UCSD-AML1 (cell line): Measurements from ENCODE around the gene MCF2L.

ENCODE experiments used
- DNase-seq: peaks from one replicate; lab custom pipeline; 2025; ENCODE audit not compliant: unreplicated experiment; lab: John Stamatoyannopoulos, UW

MCF2L gene

DNA sequence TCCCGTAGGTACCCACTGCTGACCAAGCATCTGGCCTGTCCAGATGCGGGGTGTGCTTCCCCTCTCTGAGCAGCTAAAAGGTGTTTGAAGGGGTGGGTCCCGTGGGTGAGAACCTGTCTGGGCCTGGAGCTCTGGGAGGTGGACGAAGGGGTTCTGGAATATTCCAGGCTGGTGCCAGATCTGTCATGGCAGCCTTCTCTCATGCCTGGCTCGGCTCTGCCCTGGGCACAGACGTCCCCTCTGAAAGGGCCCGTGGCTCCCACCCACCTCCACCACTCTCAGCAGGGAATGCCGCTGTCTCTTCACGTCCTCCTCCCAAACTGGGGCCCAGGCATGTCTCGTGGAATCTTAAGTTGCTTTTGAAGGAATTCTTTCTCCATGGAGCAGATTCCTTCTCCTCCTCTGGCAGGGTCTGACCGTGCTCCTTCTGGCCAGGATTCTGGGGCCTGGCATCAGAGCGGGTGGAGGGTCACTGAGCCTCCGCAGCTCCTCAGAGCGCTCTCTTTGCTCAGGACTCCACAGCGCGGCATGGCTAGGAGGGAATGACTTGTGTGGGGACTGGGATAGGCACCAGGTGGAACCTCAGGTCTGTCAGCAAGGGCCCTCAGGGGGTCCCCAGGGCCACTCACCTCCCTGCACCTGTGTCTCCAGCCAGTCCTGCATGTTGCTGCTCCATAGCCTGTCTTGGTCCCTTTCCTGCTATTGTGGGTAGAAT lies 5.9 kb upstream of the MCF2L start:
- no peak for DNase-seq

DNA sequence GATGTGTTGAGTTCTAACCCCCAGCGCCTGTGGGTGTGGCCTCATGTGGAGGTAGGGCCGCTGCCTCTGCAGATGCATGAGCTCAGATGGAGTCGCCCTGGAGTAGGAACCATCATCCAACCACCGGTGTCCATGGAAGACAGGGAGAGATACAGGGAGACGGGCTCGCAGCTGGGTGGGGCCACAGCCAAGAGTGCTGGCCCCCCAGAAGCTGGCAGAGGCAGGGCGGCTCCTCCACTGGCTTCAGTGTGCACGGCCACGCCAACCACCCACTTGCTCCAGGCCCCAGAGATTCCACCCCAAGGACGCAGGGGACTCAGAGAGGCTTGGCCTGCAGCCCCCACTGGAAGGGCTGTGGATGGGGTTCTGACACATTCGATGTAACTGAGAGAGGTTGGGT lies 5.4 kb upstream of the MCF2L start:
- no peak for DNase-seq

DNA sequence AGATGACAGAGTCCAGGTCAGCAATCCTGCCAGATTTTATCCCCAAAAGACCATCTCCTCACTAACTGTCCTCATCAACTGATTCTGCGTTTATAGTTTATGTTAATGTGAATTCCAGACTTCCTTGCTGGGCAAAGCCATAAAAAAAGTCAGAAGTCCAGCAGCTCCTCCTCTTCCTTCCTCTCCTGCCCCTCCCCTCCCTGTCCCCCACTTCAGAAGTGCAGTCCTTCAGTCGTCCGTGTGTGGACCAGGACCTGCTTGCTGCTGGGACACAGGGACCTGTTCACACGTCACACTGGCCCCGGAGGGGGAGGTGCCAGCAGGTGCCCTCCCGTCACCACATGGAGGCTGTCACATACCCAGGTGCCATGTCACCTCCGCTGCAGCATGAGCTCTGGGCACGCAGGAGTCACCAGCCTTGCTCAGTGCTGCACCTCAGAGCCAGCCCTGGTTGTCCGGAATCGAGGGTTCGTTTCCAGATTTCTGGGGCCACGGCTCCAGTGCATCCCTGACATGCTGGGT lies 4.0 kb upstream of the MCF2L start:
- DNase-seq, result no peak

DNA sequence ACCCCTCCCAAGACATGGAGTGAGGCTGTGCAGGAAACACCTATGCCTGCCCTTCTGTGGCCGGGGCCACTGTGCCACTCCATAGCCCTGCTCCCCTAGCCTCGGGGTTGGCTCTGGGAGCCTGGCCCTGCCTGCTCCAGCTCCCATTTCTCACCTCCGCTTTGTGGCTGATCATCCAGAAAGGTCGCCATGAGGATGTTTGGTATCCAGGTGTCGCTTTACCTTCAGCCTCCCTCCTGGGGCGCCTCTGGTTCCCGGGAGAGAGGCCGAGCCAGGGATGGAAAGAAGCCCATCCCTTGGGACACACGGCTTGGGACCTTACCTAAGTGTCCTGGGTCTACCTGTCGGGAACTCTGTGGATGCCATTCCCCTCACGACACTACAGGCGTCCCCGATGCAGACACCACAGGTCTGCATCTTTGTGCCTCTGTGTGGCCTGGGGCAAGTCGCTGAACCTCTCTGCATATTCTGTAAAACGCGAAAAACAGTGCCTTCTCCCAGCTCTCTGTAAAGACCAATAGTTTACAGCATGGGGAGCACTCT lies 3.4 kb upstream of the MCF2L start:
- DNase-seq, result no peak

DNA sequence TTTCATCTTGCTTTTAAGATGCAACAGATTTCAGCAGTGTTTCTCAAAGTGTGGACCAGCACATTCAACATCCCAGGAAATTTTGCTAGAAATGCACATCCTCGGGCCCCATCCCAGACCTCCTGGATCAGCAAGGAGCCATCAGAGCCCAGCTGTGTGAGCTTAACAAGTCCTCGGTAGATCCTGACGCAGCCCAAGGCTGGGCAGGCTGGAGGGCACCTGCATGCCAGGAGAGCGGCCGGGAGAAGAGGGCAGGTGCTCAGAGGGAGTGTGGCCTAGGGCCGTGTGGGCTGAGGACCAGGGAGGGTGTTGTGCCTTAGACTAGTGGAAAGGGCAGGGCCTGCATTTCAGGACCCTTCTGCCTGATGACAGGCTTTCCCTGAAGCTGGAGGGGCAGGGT lies 2.2 kb upstream of the MCF2L start:
- DNase-seq, result no peak

DNA sequence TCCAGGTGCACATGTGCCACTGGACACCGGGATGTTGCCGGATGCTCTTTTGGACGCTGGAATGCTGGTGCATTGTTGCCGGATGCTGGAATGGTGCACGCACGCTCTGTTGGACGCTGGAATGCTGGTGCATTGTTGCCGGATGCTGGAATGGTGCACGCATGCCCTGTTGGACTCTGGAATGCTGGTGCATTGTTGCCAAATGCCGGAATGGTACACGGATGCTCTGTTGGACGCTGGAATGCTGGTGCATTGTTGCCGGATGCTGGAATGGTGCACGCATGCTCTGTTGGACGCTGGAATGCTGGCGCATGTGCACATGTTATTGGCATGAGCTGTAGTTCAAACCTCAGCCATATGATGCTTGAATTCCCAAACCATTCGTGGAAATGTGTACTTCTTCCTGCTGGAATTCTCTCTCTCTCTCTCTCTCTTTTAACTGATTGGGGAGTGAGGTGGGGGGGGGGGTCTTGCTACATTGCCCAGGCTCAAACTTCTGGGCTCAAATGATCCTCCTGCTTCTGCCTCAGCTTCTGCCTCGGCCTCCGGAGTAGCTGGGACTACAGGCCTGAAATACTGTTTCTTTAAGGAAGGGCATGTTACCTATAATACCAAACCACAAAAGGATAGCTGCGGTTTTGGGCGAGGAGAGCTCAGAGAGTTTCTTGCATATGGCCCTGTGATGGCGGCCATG lies 1.2 kb upstream of the MCF2L start:
- DNase-seq, result no peak

DNA sequence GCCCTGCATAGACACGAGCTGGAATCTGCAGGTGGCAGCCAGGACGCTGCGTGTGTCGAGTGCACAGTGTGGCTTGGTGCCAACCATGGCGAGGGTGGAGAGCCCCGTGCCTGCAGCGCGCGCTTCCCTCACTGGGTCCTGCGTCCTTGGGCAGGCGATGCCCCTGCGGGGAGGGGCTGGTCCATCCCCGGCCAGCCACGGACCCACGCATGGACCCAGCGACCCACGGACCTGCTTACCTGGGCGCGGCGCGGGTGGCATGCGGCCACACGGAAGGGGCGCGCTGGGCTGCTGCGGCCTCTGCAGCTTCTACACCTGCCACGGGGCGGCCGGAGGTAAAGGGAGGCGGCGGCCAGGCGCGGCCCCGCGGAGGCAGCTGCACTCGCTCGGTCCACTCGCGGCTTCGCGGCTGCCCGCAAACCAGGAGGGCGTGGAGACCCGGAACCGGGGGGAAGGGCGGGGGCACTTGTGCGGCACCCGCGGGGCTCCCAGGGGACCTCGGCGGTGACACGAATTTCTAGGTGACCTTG lies 569 bp upstream of the MCF2L start:
- no peak for DNase-seq

DNA sequence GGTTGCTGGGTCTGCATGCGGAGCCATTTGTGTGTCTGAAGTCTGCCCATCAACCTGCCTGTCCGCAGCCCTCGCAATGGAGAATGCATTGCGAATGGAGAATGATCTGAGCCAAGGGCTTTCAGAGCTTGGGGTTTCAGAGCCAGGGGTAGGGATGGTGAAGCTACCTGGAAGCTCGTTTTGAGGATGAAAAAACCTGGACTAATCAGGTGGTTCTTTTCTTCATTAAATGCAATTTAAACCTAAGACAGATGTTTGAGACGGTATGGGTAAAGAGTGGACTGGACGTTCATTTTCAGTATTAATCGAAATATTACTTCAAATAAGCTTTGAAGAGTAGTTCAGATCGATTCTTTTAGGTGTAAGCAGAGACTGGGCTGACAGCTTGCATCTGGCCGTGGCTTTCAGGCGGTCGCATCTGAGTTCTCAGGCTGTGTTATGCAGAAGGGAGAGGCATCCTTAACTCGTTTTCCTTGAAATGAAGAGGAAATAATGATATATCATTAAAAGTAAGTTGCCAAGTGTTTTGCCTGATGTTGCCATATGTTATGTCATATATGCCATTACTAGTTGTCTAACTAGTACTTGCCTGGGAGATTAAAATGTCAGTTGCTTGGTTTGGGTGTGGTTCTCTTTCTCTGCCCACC lies 801 bp downstream of the MCF2L start:
- DNase-seq, result no peak

DNA sequence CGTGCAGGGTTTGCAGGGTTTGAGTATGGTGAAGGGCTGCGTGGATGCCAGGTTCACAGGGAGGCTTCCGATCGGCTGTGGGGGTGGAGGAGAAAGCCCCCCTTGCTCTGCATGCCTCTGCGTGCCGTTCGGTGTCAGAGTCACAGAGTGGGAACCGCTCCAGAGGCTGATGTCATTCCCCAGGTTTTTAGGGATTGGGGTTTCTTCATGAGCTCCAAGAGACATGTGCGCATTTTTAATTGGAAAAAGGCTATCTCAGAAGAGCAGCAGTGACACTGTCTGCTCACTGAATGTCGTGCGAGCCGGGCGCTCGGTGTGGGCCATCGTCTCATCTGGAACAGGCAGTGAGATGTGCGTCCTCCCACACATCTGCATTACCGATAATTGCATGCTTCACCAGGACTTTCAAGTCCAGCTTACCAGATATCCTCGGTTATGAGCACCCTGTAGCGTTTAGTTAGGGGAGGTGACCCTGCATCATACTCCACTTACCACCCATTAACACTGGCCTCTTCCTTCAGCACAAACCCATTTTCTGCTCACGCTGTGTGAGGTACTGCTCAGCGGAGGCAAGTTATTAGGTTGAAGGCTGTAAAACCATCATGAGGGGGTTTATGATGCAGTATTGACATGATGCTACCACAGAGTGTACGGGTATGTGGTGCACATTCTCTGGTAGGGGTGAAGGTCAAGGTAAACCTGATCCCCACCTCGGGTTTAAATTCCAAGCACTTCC lies 1.7 kb downstream of the MCF2L start:
- no peak for DNase-seq

DNA sequence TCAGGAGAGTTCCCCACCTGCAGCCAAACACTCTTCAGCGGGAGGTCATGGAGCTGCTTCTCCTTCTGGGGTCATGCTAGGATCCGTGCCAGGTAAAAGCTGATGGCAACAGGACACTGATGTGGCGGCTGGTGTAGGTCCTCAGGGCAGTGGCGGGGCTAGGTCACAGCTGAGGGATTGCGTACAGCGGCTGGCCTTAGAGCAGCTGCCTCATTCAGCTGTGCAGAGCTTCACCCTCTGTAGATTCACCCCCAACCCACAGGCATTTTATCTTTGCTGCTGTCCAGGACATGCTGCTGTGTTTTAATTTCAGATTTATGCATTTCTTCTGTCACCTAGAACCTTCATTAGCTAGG lies 2.3 kb downstream of the MCF2L start:
- DNase-seq, result no peak

DNA sequence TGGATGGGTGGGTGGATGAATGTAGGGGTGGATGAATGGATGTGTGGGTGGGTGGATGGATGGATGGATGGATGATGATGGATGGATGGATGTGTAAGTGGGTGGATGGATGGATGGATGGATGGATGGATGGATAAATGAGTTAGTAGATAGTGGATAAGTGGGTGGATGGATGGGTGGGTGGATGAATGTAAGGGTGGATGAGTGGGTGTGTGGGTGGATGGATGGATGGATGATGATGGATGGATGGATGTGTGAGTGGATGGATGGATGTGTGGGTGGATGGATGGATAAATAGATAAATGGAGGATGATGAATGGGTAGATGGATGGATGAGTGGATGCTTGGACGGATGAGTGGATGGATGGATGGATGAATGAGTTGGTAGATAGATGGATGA lies 3.2 kb downstream of the MCF2L start:
- DNase-seq, result no peak

DNA sequence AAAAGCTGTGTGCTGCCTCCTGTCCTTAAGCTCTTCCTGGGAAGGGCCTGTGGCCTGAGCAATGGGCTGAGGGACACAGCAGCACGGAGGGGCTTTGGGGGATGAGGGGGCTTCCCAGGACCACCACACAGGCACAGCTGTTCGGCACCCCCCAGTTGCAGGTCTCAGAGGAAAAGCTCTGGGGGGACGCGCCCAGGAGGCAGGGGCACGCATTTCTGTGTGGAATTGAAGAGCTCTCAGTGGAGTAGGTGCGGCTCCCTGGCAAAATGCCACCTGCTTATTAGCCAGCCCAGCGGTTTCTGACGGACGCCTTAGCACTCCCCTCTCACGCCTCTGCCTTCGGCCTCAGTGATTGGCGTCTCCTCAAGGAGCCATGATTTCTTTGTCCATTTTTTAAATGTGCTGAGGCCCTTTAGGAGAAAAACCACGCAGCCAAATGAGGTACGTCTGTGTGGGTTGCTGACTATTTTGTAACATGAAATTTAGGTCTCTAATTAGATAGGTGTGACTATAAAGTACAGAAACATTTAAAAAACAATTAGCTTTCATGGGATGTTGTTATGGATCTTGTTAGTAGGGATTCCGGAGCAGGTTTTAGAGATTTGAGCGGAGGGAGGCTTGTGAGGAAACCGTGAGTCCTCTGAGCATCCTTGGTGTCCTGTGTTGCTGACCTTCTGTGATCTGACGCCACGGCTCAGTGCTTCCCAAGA lies 4.0 kb downstream of the MCF2L start:
- DNase-seq, result no peak

DNA sequence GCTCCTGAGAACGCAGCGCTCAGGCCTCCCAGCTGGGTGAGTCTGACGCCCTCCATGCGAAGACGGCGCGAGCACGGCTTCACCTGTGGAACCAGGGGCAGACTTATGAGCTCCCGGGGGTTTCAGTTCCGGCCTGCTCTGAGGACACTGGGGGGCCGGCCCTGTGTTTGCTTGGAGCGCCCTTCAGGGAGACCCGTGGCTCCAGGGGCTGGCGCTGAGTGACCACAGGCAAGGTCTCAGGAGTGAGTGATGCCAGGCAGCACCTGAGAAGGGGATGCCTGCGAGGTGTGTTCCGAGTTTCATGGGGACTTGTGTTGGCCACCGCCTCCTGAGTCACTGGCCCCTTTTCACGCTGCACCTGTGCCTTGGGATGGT lies 4.5 kb downstream of the MCF2L start:
- no peak for DNase-seq

DNA sequence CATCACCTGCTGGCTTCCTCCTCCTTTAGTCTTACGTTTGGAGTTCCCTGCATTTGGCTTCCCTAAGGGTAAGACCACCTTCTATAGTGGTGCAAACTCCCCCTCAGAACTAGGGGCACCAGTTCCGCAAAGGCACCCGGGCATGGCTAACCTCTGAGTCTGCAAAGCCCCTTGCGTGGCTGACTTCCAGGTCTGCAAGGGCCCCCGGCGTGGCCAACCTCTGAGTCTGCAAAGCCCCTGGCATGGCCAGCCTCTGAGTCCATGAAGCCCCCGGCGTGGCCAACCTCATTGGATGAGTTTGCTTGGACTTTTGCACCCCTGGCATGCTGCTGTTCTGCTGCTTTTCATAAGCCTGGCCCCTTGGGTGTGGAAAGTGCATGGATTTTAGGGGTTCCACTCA lies 5.1 kb downstream of the MCF2L start:
- no peak for DNase-seq

DNA sequence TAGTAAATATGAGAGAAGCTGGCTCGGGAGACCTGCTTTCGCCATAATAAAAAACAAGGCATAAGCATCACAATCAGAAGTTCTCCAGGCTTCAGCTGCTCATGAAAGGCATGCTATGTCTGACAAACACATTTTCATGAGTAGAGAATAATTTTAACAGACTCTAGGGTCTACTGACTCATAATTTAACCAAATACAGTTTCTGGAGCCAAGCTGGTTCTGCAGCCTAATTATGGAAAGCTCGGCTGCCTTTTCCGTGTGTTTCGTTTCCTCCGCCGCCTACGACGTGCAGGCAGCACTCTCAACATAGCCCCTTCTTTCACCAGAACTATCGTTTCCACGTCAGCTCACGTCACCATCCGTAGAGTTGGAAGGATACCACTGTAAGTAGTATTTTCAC lies 5.7 kb downstream of the MCF2L start:
- no peak for DNase-seq

DNA sequence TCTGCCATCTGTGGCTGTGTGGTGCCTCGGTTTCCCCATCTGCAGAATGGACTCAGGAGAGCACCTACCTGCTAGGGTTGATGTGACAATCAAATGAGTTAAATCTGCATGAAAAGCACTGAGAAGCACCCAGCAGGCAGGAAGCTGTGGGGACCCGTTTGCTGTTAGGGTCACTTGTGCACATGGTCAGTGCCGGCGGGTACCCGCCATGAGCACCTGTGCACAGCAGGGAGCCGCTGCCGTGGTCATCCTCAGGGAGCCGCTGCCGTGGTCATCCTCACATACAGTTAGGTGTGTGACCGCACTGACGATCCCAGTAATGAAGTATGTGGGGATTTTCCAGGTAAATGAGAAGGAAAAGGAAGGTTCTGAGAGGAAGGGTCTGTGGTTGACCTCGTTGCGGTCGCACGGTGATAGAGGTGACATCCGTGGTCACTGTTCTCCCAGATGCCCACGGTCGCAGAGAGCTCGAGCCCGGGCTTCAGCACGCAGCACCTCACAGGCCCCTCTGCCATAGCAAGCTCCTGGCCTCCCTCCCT lies 6.5 kb downstream of the MCF2L start:
- no peak for DNase-seq

DNA sequence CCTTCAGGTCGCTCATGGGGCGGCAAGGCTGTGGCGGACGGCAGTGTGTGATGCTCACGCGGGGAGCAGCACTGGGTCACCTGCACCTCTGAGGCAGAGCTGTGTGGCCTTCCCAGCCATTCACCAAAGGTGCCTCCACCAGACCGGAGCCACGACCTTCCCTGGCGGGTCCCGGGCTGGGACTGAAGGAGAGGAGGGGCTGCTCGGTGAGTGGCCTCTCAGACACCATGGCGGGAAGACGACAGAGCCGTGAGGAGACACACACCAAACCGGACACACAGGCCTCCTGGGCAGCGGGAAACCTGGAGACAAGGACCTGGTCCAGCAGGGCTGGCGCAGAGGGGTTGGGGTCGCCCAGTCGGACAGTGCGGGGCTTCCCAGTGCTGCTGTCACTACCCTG lies 7.5 kb downstream of the MCF2L start:
- DNase-seq, result no peak

DNA sequence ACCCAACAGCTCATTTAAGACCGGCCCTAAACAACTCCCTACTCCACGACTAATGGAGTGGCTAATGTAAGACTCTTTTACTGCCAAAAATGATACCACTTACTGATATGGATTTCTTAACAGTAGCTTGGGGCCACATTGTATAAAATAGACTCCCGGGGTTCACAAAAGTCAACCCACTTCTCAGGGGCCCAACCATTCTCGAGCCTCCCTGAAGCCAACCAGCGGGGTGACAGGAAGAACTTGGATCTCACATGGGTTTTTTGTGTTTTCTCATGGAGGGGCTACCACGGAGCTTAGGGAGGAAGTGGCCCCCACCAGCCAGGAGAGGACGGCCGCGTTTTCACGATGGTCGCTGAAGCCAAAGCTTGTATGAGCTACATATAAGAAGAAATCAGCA lies 8.1 kb downstream of the MCF2L start:
- DNase-seq, result no peak

DNA sequence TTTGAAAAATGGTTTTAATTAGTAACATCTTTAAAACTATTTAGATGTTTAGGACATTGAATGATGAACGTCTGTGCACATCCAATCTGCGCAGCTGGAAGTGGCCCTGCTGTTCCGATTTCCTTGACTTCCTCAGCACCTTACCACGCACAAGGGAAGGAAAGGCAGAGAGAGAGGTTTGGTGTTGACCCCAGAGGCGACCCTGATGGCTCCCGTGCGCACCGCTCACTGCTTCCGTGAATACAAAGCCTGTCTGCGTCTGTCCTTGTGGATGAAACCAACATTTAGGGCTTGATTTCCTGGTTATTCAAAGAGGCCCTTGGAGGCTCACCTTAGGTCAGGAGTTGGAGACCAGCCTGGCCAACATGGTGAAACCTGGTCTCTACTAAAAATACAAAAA lies 8.5 kb downstream of the MCF2L start:
- no peak for DNase-seq
